H1 (cell line): ENCODE measurements around the gene LAMC3. TPM values are rescaled to one million over a fixed set of nuclear protein-coding genes. Genes with fewer than 3 reads are reported as not detected.

Experiments used
- CTCF ChIA-PET: fragments of 300-600 bp; sonication (Branson Sonifier 250); formaldehyde crosslinking; loops from one replicate; lab custom pipeline; 2021; ENCODE audit not compliant: partially characterized antibody; lab: Charles Lee
- POLR2A ChIA-PET: fragments of 300-600 bp; sonication (Branson Sonifier 250); formaldehyde crosslinking; loops from one replicate; lab custom pipeline; 2021; ENCODE audit warnings: inconsistent platforms; ENCODE audit not compliant: partially characterized antibody; lab: Charles Lee
- DNase-seq, 2 experiments: peaks; one replicate each; pipeline versions ENCODE4 v3.0.0 to v3.0.0-alpha.2; 2010 to 2022; ENCODE audit warnings: low spot score in 2 of 2, low read depth in 1 of 2, mixed read lengths in 1 of 2
- FAIRE-seq: peaks from 2 replicates; lab custom pipeline; 2011; peaks lifted over from hg19 to GRCh38; lab: Jason Lieb, UNC
- H2AFZ ChIP-seq: 2 replicates; pipeline ENCODE4 v1.8.1; 2012; ENCODE audit warnings: low read length, inconsistent platforms
- H2AK5ac ChIP-seq: 2 replicates; pipeline ENCODE4 v1.6.1; 2013; ENCODE audit warnings: low read depth, low read length
- H2BK120ac ChIP-seq: replicated peaks from 2 replicates; pipeline ENCODE3; 2013; ENCODE audit warnings: low read depth, low read length, inconsistent platforms
- H2BK12ac ChIP-seq: 2 replicates; pipeline ENCODE4 v1.6.1; 2013; ENCODE audit warnings: low read depth, low read length
- H2BK15ac ChIP-seq: 2 replicates; pipeline ENCODE4 v1.6.1; 2013; ENCODE audit warnings: low read length
- H2BK20ac ChIP-seq: 2 replicates; pipeline ENCODE4 v1.6.1; 2013; ENCODE audit warnings: low read length
- H2BK5ac ChIP-seq: 2 replicates; pipeline ENCODE4 v1.6.1; 2013; ENCODE audit warnings: low read depth, low read length
- H3K14ac ChIP-seq: 2 replicates; pipeline ENCODE4 v1.6.1; 2013; ENCODE audit warnings: inconsistent platforms; ENCODE audit not compliant: insufficient read length
- H3K18ac ChIP-seq: 2 replicates; pipeline ENCODE4 v1.6.1; 2013; ENCODE audit warnings: low read length; ENCODE audit errors: extremely low read depth
- H3K23ac ChIP-seq: 2 replicates; pipeline ENCODE4 v1.6.1; 2013; ENCODE audit warnings: inconsistent platforms; ENCODE audit not compliant: insufficient read length
- H3K23me2 ChIP-seq: 2 replicates; pipeline ENCODE4 v1.6.1; 2013; ENCODE audit warnings: low read depth, low read length
- H3K27ac ChIP-seq: 2 replicates; pipeline ENCODE4 v1.6.1; 2011; ENCODE audit warnings: low read depth, low read length, inconsistent platforms
- H3K27me3 ChIP-seq, 4 experiments: replicated peaks in 1 of 4; 1 replicate in 1 of 4; 2 replicates in 3 of 4; pipeline versions ENCODE4 v1.6.1 to v1.8.1; 2011 to 2013; ENCODE audit warnings: low read length in 3 of 4, mild to moderate bottlenecking in 3 of 4, inconsistent platforms in 2 of 4, mixed read lengths in 2 of 4, moderate library complexity in 1 of 4; ENCODE audit not compliant: control insufficient read depth in 3 of 4, insufficient read depth in 3 of 4; ENCODE audit errors: extremely low read depth in 1 of 4
- H3K36me3 ChIP-seq, 4 experiments: 2 replicates each; pipeline versions ENCODE4 v1.6.1 to v1.8.1; 2011 to 2013; ENCODE audit warnings: mild to moderate bottlenecking in 4 of 4, low read length in 3 of 4, moderate library complexity in 2 of 4, control low read depth in 1 of 4, inconsistent platforms in 1 of 4; ENCODE audit not compliant: insufficient read depth in 4 of 4, control insufficient read depth in 2 of 4
- H3K4ac ChIP-seq: replicated peaks from 2 replicates; pipeline ENCODE3; 2013; ENCODE audit warnings: low read length, low read depth, mixed read lengths, inconsistent platforms; ENCODE audit not compliant: insufficient read length
- H3K4me1 ChIP-seq, 4 experiments: replicated peaks in 1 of 4; 1 replicate in 1 of 4; 2 replicates in 3 of 4; pipeline versions ENCODE4 v1.6.1 to v1.8.1; 2011 to 2013; ENCODE audit warnings: low read length in 3 of 4, inconsistent platforms in 2 of 4, mixed read lengths in 1 of 4; ENCODE audit not compliant: insufficient read depth in 4 of 4, control insufficient read depth in 3 of 4
- H3K4me2 ChIP-seq, 2 experiments: 2 replicates each; pipeline versions ENCODE4 v1.6.1 to v1.8.1; 2011 to 2013; ENCODE audit warnings: low read depth in 2 of 2, low read length in 2 of 2, control low read depth in 1 of 2, inconsistent platforms in 1 of 2, mild to moderate bottlenecking in 1 of 2; ENCODE audit not compliant: insufficient read depth in 1 of 2
- H3K4me3 ChIP-seq, 4 experiments: fragments of 200-600, 300-600 bp in 1 of 4; sonication (generic), shearing (Covaris generic), sonication (Bioruptor Twin) in 1 of 4; 2 replicates each; pipeline versions ENCODE4 v1.5.1 to v1.8.1; 2011 to 2016; ENCODE audit warnings: low read length in 4 of 4, low read depth in 3 of 4, control low read depth in 2 of 4, inconsistent platforms in 2 of 4, mild to moderate bottlenecking in 2 of 4, mixed read lengths in 1 of 4, moderate library complexity in 1 of 4; ENCODE audit not compliant: insufficient read depth in 2 of 4; ENCODE audit errors: extremely low read depth in 1 of 4
- H3K56ac ChIP-seq: replicated peaks from 2 replicates; pipeline ENCODE3; 2013; ENCODE audit warnings: low read depth, mild to moderate bottlenecking, mixed read lengths, low read length, inconsistent platforms; ENCODE audit not compliant: insufficient read length
- H3K79me1 ChIP-seq: 2 replicates; pipeline ENCODE4 v1.6.1; 2013; ENCODE audit warnings: low read depth, low read length, control low read depth
- H3K79me2 ChIP-seq, 2 experiments: 2 replicates each; pipeline versions ENCODE4 v1.6.1 to v1.8.1; 2012 to 2013; ENCODE audit warnings: low read length in 2 of 2, mild to moderate bottlenecking in 2 of 2, inconsistent platforms in 1 of 2; ENCODE audit not compliant: insufficient read depth in 2 of 2, control insufficient read depth in 1 of 2
- H3K9ac ChIP-seq, 4 experiments: replicated peaks in 1 of 4; 1 replicate in 1 of 4; 2 replicates in 3 of 4; pipeline versions ENCODE4 v1.6.1 to v1.8.1; 2011 to 2013; ENCODE audit warnings: low read depth in 3 of 4, low read length in 3 of 4, control low read depth in 2 of 4, mild to moderate bottlenecking in 2 of 4, moderate library complexity in 2 of 4, inconsistent platforms in 1 of 4; ENCODE audit errors: extremely low read depth in 1 of 4
- H3K9me3 ChIP-seq, 2 experiments: 2 replicates each; pipeline versions ENCODE4 v1.6.1 to v1.8.1; 2012 to 2013; ENCODE audit warnings: mild to moderate bottlenecking in 2 of 2, moderate library complexity in 2 of 2, control low read depth in 1 of 2, inconsistent platforms in 1 of 2, low read depth in 1 of 2, low read length in 1 of 2, mixed read lengths in 1 of 2; ENCODE audit not compliant: insufficient read depth in 2 of 2
- H4K20me1 ChIP-seq, 2 experiments: replicated peaks in 1 of 2; 2 replicates each; pipeline versions ENCODE3 to v1.8.1; 2011 to 2013; ENCODE audit warnings: inconsistent platforms in 2 of 2, low read length in 2 of 2, mild to moderate bottlenecking in 1 of 2; ENCODE audit not compliant: insufficient read depth in 2 of 2, control insufficient read depth in 1 of 2
- H4K5ac ChIP-seq: 2 replicates; pipeline ENCODE4 v1.6.1; 2013; ENCODE audit warnings: low read length, low read depth, mixed read lengths, inconsistent platforms; ENCODE audit not compliant: insufficient read length
- H4K8ac ChIP-seq: 2 replicates; pipeline ENCODE4 v1.8.0; 2013; ENCODE audit warnings: mild to moderate bottlenecking, moderate library complexity, low read length, inconsistent platforms; ENCODE audit not compliant: insufficient read depth; ENCODE audit errors: extremely low read depth
- H4K91ac ChIP-seq: replicated peaks from 2 replicates; pipeline ENCODE3; 2013; ENCODE audit warnings: low read length, mixed read lengths, inconsistent platforms; ENCODE audit not compliant: insufficient read length
- BRCA1 ChIP-seq: IDR thresholded peaks from 2 replicates; pipeline ENCODE4 v1.6.1; 2012; ENCODE audit warnings: low read depth, low read length, improper control_type of control experiment
- CBX8 ChIP-seq: fragments of 300-800, 300-1000 bp; sonication (generic); IDR thresholded peaks from 2 replicates; pipeline ENCODE4 v1.7.1; 2016; ENCODE audit warnings: low read depth, low read length, borderline replicate concordance
- EP300 ChIP-seq, 2 experiments: IDR thresholded peaks; 1 replicate in 1 of 2; 2 replicates in 1 of 2; pipeline ENCODE4 v1.6.1; 2011 to 2012; ENCODE audit warnings: low read depth in 2 of 2, low read length in 2 of 2, mild to moderate bottlenecking in 2 of 2, borderline replicate concordance in 1 of 2, inconsistent platforms in 1 of 2, moderate library complexity in 1 of 2
- RAD21 ChIP-seq, 2 experiments: IDR thresholded peaks in 1 of 2; conservative IDR thresholded peaks in 1 of 2; 2 replicates each; pipeline ENCODE4 v1.6.1; 2011; ENCODE audit warnings: low read depth in 2 of 2, low read length in 2 of 2, improper control_type of control experiment in 1 of 2, inconsistent platforms in 1 of 2, mild to moderate bottlenecking in 1 of 2, moderate library complexity in 1 of 2
- SIN3A ChIP-seq, 2 experiments: IDR thresholded peaks in 1 of 2; conservative IDR thresholded peaks in 1 of 2; 2 replicates each; pipeline ENCODE4 v1.6.1; 2011 to 2012; ENCODE audit warnings: low read length in 2 of 2, improper control_type of control experiment in 1 of 2, low read depth in 1 of 2, mild to moderate bottlenecking in 1 of 2
- SIRT6 ChIP-seq: IDR thresholded peaks from one replicate; pipeline ENCODE4 v1.7.1; 2012; ENCODE audit warnings: low read length, inconsistent platforms
- SUZ12 ChIP-seq: fragments of 200-600 bp; sonication (generic); IDR thresholded peaks from 2 replicates; pipeline ENCODE4 v1.6.1; 2012; ENCODE audit warnings: mild to moderate bottlenecking, inconsistent platforms, low read length, moderate library complexity, mixed read lengths
- WGBS, 2 experiments: shearing (Covaris generic) in 1 of 2; methylation state at CpG; one replicate each; pipeline versions ENCODE4 v1.1.6 to v1.1.7; 2013 to 2015; ENCODE audit warnings: low lambda C conversion rate in 2 of 2, mixed read lengths in 2 of 2, inconsistent platforms in 1 of 2, low coverage in 1 of 2, missing lambda C conversion rate in 1 of 2; ENCODE audit not compliant: insufficient replicate concordance in 2 of 2, insufficient coverage in 1 of 2, insufficient read length in 1 of 2; ENCODE audit errors: extremely low coverage in 1 of 2, missing lambda C conversion rate in 1 of 2; 5-methylcytosine and 5-hydroxymethylcytosine counted together
- polyA plus RNA-seq, 7 experiments: library from polyadenylated mRNA; depleted of rRNA in 3 of 7; stranded (reverse) in 5 of 7; unstranded in 2 of 7; fragments of >200 nt in 5 of 7; fragments of 200-250 nt in 2 of 7; gene quantifications; 1 replicate in 5 of 7; 2 replicates in 1 of 7; 4 replicates in 1 of 7; pipeline versions ENCODE4 v1.2.1 to v1.2.3, GENCODE V29; 2011 to 2013; ENCODE audit warnings: missing spikeins in 2 of 7, mixed read lengths in 2 of 7
- total RNA-seq: library from RNA; stranded (reverse); fragmentation: NEBNext Ultra II Directional; extraction: Animal tissue kit (Norgen Biotek cat#: 25700); gene quantifications from 2 replicates; pipeline ENCODE4 v1.2.1, GENCODE V29; 2021

Gene LAMC3
- total and polyA plus RNA-seq, 2 of the 8 experiments (the other 6 are each of a cell fraction or from before 2014, with no cell fraction given): 9.3 to 12.3 TPM

- H2BK5ac ChIP-seq: no peak overlapping the region
- no peak overlapping the region for H4K8ac ChIP-seq
- no peak overlapping the region for H3K56ac ChIP-seq
- no peak overlapping the region for H3K4me2 ChIP-seq
- H4K91ac ChIP-seq: no peak overlapping the region
- 86% methylated on average over 14 of the region's 15 CpGs; no CpG with 5 or more reads in 1 of the 2 experiments for WGBS, 2 experiments
- H3K4me3 ChIP-seq: no peak overlapping the region
- H3K23me2 ChIP-seq: no peaks in the 10 kb centered on the region
- no peak for FAIRE-seq
- peaks cover 0 to 2% (median 0%) of the 10 kb centered on the region in 4 experiments; a peak in 2 of 7 replicates for H3K4me1 ChIP-seq
- H2AK5ac ChIP-seq: no peak overlapping the region
- no peak overlapping the region for H3K14ac ChIP-seq
- CTCF ChIA-PET: interaction anchor here (0.6 to 17.5 kb wide), 10 partner anchors 9 to 153 kb away, joined by 3 to 156 read pairs (median 6); no protein-coding TSS in a partner anchor
- H3K9me3 ChIP-seq: no peaks in the 10 kb centered on the region
- POLR2A ChIA-PET: interaction anchor here (0.5 kb wide), 1 partner anchor 407 kb away, joined by 3 read pairs; no protein-coding TSS in a partner anchor
- no peaks in the 10 kb centered on the region for H3K79me2 ChIP-seq
- H3K23ac ChIP-seq: no peak overlapping the region
- no peak for DNase-seq
- no peak overlapping the region for H4K5ac ChIP-seq
- H3K27ac ChIP-seq: no peak overlapping the region
- no peaks in the 10 kb centered on the region for H3K27me3 ChIP-seq
- H2BK12ac ChIP-seq: no peak overlapping the region
- H3K9ac ChIP-seq: no peak overlapping the region
- no peaks in the 10 kb centered on the region for H3K36me3 ChIP-seq
- no peak overlapping the region for H2BK15ac ChIP-seq
- TF ChIP-seq SIN3A (conservative IDR thresholded peaks at IDR 0.05 in 1 of 2, IDR thresholded peaks at IDR 0.05 in 1 of 2; ENCODE audit: low read depth in 1 of 2, low read length in 2 of 2): no peak
- no peak for TF ChIP-seq SIRT6
- TF ChIP-seq BRCA1: no peak
- TF ChIP-seq CBX8: no peak
- TF ChIP-seq SUZ12: no peak
- TF ChIP-seq RAD21 (IDR thresholded peaks at IDR 0.05 in 1 of 2, conservative IDR thresholded peaks at IDR 0.05 in 1 of 2; ENCODE audit: low read depth in 2 of 2, low read length in 2 of 2): no peak
- TF ChIP-seq EP300 (IDR thresholded peaks at IDR 0.05; ENCODE audit: borderline replicate concordance in 1 of 2, low read depth in 2 of 2, low read length in 2 of 2): no peak
- H3K18ac ChIP-seq: no peak overlapping the region
- no peak overlapping the region for H2AFZ ChIP-seq
- H2BK20ac ChIP-seq: no peak overlapping the region
- no peak overlapping the region for H3K4ac ChIP-seq
- peaks cover 0 to 2% of the 10 kb centered on the region in 2 experiments for H4K20me1 ChIP-seq
- H2BK120ac ChIP-seq: no peak overlapping the region
- H3K79me1 ChIP-seq: no peaks in the 10 kb centered on the region; the same call in 1 of the 2 replicates
These were observed 10.6 kb downstream of the LAMC3 start for GRCh38 chr9:131019388-131020239.
